Vagina (tissue), 2 donors: ENCODE results near the gene CHST12.

ENCODE experiments used
- POLR2A ChIP-seq, 2 donors: fragments of 450-650 bp; IDR thresholded peaks; one replicate each; pipeline ENCODE4 v1.6.1; 2017; ENCODE audit warnings: antibody characterized with exemption in 2 of 2, mild to moderate bottlenecking in 2 of 2, moderate library complexity in 2 of 2
- TF ChIP-seq, protein P1 (sequence below), 3 experiments: fragments of 450-650 bp in 2 of 3; fragments of 200-600 bp in 1 of 3; sonication (generic) in 1 of 3; IDR thresholded peaks; one replicate each; pipeline ENCODE4 v1.5.1; 2017 to 2019; ENCODE audit warnings: antibody characterized with exemption in 3 of 3, mild to moderate bottlenecking in 2 of 3, moderate library complexity in 2 of 3

DNA sequence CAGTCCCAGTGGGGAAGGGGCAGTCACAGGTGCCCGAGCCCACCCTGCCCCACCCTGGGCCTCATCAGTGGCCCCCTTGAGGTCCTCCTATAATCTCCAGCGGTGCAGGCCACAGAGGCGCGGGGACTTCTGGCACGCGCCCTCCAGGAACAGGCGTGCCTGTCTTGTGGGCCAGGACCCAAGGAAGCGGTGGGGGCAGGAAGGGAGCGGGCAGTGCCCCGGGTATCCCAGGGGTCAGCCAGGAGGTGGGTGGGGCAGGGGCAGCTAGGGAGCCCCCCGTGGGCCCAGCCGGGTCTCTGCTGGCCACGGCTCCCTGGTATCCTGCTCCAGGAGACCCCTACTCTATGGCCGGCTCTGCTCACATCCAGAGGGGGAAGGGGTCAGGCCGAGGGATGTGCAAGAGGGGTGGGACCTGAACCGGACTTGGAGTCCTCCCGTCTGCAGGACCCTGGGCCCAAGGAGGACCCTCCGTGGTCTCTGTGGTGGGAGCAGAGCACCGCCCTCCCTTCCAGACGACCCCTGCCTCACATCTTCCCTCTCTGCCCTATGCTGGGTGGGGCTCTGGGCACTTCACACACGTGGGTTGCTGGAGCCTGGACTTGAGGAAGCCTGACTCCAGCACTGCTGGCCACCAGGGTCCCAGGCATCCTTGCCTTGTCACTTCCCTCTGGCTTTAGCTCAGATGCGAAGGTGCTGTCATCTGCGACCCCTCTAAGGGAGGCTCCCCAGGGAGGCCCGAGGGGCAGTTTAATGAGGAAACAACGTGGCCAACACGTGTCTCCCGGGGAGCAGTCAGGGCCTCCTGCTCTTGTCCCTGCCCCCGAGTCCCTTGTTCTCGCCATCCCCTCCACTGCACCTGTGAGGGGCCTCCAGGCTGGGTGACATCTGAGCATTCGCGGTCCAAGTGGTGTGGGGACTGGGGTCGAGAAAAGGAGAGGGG is 91.0 kb downstream of the CHST12 start:
- TF ChIP-seq POLR2A (IDR thresholded peaks at IDR 0.05), result no peak
- TF ChIP-seq, protein P1, sequence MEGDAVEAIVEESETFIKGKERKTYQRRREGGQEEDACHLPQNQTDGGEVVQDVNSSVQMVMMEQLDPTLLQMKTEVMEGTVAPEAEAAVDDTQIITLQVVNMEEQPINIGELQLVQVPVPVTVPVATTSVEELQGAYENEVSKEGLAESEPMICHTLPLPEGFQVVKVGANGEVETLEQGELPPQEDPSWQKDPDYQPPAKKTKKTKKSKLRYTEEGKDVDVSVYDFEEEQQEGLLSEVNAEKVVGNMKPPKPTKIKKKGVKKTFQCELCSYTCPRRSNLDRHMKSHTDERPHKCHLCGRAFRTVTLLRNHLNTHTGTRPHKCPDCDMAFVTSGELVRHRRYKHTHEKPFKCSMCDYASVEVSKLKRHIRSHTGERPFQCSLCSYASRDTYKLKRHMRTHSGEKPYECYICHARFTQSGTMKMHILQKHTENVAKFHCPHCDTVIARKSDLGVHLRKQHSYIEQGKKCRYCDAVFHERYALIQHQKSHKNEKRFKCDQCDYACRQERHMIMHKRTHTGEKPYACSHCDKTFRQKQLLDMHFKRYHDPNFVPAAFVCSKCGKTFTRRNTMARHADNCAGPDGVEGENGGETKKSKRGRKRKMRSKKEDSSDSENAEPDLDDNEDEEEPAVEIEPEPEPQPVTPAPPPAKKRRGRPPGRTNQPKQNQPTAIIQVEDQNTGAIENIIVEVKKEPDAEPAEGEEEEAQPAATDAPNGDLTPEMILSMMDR (IDR thresholded peaks at IDR 0.05), result no peak
